ENCODE measurements around the gene POU2AF3.

DNA sequence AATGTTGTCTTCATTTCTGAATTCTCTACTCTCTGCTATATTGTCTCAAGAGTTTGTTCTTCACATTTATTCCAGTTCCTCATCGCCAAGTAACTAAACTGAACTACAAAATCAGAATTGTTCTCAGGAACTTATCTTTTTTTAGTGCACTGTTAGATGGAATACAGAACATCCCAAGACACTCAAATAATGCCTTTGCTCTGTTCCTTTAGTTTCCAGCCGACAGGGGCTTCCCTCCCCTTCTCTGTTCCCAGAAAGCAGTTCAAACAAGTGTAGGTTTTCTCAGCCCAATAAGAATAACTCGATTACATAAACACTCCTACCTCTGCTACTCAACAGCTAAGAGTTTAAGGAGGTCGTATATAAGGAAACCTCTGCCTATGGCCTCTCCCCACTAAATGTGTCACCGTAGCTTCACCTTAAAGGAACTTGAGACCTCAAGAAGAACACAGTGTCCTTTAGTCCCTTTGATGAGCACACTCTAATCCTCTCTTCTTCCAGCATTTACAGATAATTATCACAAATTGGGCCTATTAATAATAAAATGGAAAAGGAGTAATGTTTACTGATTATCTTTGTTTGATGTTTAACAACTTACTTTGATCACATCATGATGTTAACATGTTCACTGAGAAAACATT is 6.9 kb downstream of the POU2AF3 start:
- no peak for TF ChIP-seq EZH2 (IDR thresholded peaks at IDR 0.05; ENCODE audit: low read length)
- TF ChIP-seq, protein P1, sequence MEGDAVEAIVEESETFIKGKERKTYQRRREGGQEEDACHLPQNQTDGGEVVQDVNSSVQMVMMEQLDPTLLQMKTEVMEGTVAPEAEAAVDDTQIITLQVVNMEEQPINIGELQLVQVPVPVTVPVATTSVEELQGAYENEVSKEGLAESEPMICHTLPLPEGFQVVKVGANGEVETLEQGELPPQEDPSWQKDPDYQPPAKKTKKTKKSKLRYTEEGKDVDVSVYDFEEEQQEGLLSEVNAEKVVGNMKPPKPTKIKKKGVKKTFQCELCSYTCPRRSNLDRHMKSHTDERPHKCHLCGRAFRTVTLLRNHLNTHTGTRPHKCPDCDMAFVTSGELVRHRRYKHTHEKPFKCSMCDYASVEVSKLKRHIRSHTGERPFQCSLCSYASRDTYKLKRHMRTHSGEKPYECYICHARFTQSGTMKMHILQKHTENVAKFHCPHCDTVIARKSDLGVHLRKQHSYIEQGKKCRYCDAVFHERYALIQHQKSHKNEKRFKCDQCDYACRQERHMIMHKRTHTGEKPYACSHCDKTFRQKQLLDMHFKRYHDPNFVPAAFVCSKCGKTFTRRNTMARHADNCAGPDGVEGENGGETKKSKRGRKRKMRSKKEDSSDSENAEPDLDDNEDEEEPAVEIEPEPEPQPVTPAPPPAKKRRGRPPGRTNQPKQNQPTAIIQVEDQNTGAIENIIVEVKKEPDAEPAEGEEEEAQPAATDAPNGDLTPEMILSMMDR (optimal IDR thresholded peaks at IDR 0.05 in 1 of 3, IDR thresholded peaks at IDR 0.05 in 1 of 3, conservative IDR thresholded peaks at IDR 0.05 in 1 of 3; ENCODE audit: extremely low read depth in 1 of 3, insufficient read depth in 2 of 3, low read length in 3 of 3): no peak

Measured in keratinocyte (primary cell).